HG03521 (cell line): Measurements from ENCODE around the gene JPH3.
"Not testable (repeated sequence)": the region's sequence is repeated elsewhere in the genome, so short reads cannot be mapped to it uniquely, and the experiment has no call there.

Experiments used
- ATAC-seq: cut with Tn5 transposase; IDR thresholded peaks from one replicate; pipeline ENCODE4 v1.9.1; 2021; ENCODE audit warnings: mild to moderate bottlenecking, moderate library complexity; ENCODE audit not compliant: unreplicated experiment

The JPH3 gene

DNA sequence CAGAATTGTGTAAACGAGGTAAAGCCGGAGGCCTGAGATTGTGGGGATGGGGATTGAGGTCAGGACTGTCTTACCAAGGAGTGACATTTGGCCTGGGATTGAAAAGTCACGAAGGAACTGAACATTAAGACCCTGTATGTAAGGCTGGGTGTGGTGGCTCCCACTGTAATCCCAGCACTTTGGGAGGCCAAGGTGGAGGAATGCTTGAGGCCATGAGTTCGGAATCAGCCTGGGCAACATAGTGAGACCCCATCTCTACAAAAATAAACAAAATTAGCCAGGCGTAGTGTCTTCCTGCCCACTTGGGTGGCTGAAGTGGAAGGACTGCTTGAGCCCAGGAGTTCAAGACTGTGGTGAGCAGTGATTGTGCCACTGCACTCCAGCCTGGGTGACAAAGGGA, 75.5 kb downstream of the JPH3 start:
- ATAC-seq = no peak

DNA sequence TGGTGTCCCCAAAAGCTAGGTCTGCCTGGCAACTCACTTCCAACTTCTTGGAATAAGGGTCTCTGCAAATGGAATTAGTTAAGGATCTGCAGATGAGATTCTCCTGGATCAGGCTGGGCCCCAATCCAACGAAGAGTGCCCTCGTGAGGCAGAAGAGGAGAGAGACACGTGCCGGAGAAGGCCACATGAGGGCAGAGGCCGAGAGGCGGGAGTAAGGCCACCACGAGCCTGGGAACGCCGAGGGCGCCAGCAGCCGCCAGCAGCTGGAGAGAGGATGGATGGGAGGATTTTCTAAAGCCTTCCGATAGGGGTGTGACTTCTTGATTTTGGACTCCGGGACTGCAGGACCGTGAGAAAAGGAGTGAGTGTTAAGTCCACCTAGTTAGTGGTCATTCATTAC, 76.3 kb downstream of the JPH3 start:
- ATAC-seq = no peak

DNA sequence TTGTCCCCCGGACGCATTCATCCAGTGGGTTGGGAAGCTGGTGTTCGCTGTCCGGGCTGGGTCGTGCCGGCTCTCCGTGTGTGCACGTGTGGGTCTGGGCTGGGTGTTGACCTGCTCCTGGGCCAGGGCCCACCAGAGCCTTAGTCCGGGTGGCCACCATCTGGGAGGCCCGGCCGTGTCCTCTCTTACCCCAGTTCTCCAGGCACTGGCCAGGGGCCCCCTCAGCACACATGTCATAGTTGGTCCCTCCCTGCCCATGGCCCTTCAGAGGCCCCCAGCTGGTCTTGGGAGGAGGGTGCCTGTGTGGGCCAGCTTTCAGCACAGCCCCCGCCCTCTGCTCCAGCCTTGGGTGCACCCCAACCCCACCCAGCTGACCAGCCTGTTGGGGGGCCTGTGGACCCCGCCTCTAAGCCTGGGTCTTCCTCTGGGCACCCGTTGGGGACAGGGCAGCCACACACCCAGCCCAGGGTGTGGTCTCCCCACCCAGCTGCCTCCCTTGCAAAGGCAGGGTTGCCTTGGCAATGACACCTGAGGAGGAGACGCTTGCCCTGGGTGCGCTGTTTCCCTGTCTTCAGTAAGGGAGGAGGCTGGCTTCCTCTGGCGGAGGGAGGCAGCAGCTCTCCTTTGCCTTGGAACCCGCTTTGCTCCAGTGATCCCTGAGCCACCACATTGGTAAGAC, 77.4 kb downstream of the JPH3 start:
- no peak for ATAC-seq

DNA sequence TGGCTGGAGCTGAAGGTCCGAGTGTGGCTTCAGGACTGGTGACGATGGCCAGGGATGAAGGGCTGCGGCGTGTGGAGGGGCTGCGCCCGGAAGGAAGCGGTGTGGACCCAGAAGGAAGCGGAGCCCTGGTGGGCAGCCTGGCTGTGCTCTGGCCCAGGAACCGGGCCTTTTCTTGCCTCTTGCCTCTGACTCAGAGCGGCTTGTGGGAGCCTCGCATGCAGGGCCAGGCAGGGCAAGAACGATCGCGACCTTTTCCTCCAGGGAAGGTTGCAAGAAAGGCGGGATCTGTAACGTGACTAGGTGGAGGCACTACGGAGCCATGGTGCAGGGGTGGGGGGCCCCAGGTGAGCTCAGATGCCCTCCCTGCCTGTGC, 78.0 kb downstream of the JPH3 start:
- no peak for ATAC-seq

DNA sequence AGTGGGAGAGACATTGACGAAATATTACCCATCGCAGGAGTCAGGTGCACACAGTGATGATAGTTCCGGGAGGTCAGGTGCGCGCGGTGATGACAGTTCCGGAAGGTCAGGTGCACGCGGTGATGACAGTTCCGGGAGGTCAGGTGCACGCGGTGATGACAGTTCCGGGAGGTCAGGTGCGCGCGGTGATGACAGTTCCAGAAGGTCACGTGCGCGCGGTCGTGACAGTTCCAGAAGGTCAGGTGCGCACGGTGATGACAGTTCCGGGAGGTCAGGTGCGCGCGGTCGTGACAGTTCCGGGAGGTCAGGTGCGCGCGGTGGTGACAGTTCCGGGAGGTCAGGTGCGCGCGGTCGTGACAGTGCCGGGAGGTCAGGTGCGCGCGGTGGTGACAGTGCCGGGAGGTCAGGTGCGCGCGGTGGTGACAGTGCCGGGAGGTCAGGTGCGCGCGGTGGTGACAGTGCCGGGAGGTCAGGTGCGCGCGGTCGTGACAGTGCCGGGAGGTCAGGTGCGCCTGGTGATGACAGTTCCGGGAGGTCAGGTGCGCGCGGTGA, 78.8 kb downstream of the JPH3 start:
- not testable (repeated sequence) for ATAC-seq

DNA sequence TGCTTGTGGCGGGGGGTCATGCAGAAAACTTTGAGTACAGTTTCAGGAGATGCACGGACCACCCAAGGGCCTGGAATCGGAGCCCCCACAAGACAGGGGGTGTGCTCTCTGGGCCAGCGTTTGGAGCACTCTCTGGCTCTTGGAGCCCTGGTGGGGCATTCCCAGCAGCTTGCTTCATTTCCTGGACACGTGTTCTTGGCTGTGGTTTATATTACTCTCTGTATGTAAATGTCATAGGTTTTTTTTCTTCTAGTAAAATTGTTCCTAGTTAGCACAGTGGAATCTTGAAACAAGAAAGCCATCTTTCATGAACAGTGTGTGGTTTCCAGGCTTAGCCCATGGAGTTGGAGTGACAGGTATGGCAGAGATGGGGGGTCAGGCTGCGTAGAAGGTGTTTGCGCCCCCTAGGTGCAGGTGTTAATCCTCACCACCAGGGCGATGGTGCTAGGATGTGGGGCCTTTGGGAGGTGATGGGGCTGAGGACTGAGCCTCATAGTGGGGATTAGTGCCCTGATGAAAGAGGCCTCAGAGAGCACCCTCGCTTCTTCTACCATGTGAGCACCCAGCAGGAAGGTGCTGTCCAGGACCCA, 79.8 kb downstream of the JPH3 start:
- no peak for ATAC-seq

DNA sequence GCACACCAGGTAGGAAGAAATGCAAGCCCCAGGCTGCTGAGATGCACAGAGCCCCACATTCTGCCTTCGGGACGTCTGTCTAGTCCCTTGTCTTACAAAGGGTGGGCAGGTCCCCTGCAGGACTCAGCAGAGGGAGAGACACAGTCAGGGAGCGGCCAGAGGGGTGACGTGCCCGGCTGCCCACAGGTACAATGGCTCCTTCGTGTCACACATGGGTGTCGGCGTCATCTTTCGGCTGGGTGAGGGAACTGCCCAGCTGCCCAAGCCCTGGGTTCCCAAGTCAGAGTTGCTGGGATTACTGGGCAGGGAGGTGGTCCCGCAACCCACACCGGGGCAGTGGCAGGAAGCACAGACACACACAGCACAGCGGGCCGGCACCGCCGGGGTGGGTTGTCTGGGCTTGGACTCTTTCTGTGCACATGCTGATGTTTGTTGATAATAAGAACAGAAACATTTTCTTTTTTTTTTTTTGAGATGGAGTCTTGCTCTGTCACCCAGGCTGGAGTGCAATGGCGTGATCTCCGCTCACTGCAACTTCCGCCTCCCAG, 80.6 kb downstream of the JPH3 start:
- ATAC-seq = no peak

DNA sequence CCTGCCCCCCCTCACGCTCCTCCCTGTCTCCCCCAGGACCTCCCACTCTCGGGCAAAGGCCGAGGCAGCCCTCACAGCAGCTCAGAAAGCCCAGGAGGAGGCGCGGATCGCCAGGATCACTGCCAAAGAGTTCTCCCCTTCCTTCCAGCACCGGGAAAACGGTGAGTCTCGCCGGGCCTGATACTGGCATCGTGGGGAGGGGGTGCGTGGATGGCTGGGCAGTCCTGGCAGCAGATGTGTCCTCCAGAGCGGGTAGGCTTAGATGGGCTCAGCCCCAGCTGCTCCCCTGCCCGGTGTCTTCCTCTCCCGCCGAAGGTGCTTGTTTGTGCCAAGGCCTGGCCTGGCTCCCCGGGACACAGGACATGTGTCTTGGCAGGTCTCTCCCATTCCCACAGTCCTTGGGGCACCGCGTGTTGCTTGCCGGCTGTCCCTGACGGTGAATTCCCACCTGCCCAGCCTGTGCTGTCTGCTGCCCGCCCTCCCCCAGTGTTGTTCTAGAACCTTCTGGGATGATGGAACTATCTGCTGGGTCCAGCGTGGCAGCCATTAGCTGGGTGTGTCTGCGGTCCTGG, 81.9 kb downstream of the JPH3 start:
- no peak for ATAC-seq

DNA sequence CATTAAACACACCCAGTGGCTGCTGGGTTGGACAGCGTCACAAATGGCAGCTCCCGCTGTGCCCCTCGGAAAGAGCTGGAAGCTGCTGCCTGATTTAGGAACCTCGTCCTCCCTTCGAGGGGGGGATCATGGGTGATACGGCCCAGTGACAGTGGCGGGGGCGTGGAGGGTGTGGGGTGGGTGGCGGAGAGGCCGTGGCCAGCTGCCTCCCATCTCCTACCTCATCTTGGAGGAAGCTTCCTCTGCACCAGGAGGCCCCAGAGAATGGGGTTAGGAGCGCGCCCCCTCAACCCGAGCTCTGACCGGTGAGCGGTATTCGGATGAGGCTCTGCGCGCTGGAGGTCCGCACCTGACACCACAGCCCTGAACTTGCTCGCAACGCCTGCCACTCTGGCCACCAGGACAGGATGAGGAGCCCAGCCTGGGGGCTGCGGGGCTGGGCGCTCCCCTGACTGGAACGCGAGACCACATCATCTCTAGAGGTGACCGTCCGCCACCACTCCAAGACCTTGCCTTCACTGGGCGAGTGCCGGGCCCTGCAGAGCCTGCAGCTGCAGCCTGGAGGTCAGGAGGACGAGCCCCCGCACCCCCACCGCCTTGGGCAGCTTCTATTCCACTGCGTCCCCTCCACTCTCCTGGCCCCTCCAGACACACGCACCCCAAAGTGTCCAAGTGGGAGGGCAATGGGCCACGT, 82.5 kb downstream of the JPH3 start:
- no peak for ATAC-seq

DNA sequence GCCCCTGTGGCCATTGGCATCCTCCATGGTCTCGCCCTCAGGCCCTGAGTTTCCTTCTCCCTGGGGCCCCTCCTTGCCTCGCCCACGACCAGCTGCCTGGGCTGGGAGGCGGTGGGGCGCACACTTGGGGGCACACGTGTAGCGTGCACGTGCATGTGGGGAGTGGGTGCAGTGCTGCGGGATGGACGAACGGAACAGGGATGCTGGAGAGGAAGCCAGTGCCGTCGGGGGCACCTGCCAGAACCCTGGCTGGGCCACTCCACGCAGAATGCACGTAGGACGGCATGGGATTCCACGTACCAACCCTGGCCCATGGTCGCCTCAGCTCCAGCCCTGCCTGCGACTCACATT, 83.1 kb downstream of the JPH3 start:
- no peak for ATAC-seq

DNA sequence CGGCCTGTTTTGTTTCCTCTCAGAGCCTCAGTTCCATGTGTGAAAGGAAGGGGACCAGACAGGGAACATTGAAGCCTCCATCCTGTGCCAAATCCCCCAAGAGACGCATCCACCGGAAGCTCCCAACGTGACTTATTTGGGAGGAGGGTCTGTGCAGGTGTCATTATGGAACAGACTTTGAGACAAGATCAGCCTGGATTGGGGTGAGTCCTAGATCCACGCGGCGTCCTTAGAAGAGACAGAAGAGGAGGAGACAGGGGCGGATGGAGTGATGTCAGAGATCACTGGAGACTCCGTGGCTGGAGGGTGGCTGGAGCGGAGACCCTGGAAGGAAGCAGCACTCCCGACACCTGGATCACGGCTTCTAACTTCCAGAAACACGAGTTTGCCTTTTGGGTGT, 83.5 kb downstream of the JPH3 start:
- ATAC-seq = no peak

DNA sequence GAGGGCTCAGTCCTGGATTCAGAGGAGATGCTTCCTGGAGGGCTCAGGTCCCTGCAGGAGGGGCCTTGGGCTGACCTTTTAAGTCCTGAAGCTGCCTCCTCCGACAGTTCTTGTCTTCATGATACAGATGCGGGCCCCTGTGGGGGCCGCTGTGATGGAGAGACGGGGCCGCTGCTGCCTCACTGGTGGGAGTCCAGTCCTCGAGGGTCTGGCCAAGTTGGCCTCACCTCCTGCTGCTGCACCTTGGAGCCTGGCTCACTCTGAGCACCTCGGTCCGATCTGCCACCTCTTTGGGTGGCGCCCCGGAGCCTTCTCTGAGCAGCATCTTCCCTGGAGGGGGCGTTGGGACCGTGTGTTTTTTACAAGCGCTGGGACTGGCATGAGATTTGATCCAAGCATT, 84.4 kb downstream of the JPH3 start:
- ATAC-seq = no peak

DNA sequence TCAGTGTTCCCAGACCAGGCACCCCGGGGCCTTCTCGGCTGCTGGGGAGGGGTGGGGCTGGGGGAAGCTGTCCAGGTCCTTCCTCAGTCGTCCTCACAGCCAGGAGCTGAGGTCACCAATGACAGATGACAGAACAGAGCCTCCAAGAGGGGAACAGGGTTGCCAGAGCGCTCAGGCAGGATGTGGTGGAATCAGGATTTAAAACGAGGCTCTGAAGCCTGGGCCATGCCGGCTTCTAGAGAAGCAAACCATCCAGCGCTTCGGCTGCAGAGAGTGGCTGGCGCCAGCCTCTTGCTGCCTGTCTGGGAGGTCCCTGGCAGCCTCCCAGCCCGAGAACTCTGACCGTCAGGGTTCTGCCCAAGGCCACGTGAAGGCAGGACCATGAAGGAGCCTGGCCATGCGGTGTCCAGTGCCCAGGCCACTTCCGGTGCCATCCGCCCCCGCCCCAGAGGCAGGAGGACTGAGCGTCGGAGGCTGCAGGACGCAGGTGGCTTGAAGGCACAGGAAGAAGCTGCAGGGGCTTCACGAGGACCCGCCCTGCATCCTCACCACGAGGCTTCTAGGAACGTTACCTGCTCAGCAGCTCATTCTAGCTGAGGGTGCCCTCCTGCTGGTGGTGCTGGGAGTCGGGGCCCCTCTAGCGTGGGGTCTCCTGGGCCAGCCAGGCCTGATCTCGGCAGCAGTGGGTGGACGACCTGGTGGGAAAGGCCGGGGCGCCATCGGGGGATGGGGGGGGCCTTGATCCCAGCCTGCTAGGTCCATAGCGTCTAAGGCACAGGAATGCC, 85.0 kb downstream of the JPH3 start:
- no peak for ATAC-seq

DNA sequence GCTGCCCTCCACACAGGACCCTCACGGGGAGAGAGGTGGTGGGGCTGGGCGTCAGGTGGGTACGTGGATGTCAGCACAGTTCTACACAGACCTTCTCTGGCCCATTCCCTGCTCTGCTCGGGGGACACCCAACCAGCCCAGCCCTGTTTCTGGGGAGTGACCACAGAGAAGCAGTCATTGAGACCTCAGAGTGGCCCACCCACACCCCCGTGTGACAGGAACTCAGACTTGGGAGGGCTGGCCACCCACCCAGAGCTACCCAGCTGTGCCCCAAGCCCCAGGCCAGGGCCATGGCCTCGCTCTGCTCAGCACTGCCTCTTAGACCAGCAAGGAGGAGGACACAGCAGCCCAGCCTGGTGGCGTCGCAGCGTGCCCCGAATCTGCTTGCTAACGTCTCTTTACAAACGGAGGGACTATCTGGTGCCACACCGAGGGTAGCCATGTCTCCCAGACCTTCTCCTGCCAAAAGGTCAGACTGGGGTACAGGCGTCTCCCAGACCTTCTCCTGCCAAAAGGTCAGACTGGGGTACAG, 85.8 kb downstream of the JPH3 start:
- ATAC-seq = no peak

DNA sequence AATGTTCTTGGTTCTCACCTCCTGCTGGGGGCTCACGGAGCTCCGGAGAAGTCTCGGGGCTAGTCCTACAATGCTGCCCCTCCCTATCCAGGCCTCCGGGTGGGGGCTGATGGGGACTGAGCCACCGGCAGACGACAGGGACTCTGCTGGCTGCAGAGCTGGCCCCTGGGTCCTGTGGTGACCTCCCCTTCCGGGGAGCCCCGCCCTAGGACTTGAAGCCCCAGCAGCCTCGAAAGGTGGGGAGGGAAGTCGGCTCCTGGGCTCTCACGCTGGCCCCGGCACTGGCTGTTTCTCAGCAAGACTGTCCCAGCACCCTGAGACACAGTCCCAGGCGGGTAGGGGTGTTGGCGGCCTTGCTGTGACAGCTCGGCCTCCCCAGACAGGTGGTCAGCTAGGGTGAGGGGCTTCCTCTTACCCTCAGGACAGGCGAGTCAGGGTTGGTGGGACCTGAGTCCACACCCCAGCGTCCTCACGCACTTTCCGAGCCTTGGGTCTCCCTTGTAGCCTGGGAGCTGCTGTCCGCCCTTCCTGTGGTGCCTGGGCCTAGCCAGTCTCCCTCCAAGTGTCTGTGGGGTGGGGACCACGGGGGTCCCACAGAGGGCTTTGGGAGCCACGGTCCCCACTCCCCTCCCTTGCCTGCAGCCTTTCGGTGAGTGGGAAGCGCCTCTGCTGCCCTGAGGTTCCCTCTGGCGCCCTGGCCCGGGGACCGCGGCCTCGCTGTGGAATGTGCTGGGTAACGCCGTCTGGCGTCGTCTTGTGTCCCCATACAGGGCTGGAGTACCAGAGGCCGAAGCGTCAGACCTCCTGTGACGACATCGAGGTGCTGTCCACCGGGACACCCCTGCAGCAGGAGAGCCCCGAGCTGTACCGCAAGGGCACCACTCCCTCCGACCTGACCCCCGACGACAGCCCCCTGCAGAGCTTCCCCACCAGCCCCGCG, 86.8 kb downstream of the JPH3 start:
- no peak for ATAC-seq

DNA sequence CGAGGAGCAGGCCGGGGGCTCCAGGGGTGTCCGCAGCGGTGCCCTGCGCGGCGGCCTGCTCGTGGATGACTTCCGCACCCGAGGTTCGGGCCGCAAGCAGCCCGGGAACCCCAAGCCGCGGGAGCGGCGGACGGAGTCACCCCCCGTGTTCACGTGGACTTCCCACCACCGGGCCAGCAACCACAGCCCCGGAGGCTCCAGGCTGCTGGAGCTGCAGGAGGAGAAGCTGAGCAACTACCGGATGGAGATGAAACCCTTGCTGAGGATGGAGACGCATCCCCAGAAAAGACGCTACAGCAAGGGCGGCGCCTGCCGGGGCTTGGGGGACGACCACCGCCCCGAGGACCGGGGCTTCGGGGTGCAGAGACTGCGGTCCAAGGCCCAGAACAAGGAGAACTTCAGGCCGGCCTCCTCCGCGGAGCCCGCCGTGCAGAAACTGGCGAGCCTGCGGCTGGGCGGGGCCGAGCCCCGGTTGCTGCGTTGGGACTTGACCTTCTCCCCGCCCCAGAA, 87.7 kb downstream of the JPH3 start:
- ATAC-seq = no peak

DNA sequence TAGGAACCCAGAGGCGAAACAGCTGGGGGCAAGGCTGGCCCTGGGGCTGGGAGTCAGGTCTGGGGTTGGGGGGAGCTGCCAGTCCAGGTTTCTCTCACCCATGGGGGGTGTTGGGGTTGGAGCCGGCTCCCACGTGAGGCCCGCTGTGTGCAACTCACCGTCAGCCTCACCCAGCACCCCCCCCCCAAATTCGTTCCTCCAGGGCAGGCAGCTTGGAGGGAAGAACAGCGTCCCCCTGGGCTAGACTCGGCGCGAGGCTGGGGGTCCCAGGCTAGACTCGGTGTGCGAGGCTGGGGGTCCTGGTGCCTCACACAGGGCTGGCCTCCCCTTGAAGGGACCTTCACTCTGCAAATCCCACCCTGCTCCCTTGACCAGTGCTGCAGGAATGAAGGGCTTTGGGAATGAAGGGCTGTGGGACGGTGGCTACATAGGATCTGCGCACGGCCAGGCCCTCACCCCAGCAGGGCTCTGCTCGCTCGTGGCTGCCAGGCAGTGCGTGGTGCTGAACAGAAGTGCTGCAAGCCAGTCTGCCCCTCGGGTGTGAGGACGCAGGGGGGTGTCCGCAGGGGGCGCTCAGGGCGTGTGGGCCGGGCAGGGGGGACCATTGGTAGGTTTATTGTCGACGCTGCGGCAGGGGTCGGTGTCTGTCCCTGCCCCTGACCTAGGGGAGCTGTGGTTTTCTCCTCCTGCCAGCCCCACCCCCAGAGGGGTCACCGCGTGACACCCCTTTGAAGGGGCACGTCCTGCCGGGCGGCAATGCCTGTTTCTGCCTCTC, 88.8 kb downstream of the JPH3 start:
- no peak for ATAC-seq

DNA sequence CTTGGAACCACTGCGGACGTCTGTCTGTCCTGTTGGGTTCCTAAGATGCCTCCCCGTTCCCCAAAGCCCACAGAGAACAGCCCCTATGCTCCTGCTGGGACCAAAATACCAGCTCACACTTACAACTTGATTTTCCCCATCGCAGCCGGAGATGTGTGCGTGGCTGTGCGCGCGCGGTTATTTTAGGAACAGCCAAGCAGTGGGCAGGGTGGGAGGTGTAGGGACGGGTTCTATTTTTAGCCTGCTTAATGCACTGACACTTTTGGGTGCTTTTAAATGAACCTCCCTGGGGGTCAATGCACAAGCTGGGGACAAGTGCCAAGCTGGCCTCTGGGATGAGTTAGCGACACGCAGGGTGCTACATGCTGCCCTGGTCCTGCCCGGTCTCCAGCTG, 89.4 kb downstream of the JPH3 start:
- no peak for ATAC-seq

DNA sequence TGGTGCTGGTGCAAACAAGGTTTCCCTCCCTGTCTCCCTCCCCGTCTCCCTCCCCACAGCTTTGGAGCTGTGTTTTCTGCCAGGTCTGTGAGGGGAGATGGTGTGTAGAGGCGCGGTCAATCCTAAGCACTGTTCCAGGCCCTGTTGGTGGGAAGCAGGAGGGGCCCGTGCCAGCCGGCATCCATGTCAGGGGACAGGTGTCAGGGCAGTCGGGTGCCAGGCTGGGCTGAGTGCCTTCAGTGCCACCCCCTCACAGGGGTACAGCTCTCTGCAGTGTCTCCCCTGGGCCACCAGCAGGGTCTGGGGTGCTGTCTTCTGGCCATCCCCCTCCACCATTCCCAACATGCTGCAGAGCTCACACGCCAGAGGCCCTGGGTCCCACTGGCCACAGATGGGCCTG, 89.9 kb downstream of the JPH3 start:
- no peak for ATAC-seq
